Stimulated activated CD4-positive, alpha-beta T cell treated with anti-CD3 and anti-CD28 coated beads, Interleukin-4, amount 100 ng/mL, for 4 hours (primary cell): ENCODE measurements around the gene ABCG1.

Source experiments
- DNase-seq, 2 experiments: peaks; one replicate each; pipeline ENCODE4 v3.0.0-alpha.2; 2020

ABCG1 gene

DNA sequence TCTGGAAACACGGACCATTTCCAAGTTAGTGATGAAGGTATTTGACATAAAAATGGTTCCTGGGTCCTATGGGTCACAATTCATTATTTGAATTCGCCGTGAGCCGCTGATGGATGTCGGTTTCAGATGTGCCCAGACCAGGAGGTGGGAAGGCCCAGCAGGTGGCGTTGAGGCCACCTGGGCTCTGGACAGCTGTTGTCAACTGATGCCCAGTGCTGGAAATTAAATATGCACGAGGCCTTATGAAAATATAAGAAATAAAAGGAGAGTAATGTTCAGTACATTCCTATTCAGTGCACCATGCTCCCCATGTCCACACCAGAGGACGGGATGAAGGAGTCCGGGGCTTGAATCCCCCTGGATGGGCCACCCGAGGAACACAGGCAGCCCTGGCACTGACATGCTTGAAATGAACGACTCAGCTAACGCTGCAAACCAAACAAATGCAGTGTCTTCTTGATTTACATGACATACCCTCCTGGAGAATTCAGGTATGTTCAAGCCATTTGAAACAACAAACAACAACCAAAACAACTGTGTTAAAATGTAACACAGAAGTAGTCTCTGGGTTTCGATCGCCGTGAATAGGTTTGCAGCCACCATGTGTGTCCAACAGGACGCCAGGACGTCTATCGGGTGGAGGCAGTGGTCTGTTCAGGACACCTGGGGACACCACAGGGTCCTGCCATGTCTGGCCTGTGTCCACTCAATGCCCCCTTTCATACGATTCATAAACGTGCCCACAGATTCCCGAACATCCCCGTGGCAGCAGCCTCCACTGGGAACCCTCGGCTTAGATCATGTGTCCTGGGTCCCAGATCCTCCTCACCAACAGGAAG, 90.2 kb downstream of the ABCG1 start:
- DNase-seq = no peak

GRCh38 chr21:42309753-42310213, 90.8 kb downstream of the ABCG1 start:
- peak; percentile 38 to 66 for DNase-seq

DNA sequence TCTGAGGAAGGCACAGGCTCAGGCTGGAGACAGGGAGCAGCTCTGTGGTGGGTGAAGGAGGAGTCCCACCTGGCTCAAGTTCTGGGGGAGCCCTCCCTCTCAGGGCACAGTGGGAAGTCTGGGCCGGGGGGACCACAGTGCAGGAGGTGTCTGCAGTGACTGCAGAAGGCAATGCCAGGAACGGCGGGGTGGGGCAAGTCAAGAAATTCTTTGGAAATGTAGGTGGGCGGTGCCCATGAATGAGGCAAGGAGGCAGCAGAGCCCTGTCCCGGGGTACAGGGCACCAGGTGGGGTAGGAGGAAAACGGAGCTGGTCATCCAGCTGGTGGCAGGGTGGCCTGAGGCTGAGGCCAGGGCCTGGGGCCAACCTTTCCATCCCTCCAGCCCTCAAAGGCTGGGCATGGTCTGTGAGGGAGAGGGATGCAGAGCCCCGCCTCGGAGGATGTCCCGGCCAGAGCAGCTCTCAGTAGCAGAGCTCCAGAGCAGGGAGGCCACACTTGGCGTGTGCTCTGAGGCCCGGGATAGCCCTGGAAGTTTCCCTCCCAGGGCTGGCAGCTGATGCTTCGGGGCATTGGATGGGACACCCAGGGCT, 91.6 kb downstream of the ABCG1 start:
- DNase-seq = no peak

DNA sequence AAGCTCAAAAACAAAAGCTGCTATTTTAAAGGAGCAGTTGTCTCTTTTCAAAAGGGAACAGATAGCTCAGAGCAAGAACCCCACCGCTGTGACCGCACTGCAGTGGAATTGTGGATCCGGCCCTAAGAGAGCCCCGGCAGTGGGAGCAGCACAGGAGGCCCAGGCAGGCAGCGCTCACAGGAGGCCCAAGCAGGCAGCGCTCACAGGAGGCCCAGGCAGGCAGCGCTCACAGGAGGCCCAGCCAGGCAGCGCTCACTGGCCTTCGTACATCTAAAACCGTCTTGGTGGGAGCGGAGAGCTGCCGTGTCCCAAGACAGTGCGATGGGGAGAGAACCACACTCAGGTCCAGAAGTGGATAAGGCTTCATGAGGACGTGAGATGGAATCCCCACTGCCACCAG, 92.2 kb downstream of the ABCG1 start:
- DNase-seq = no peak

- DNase-seq = no peak
Measured at GRCh38 chr21:42311816-42312625, 93.1 kb downstream of the ABCG1 start.

DNA sequence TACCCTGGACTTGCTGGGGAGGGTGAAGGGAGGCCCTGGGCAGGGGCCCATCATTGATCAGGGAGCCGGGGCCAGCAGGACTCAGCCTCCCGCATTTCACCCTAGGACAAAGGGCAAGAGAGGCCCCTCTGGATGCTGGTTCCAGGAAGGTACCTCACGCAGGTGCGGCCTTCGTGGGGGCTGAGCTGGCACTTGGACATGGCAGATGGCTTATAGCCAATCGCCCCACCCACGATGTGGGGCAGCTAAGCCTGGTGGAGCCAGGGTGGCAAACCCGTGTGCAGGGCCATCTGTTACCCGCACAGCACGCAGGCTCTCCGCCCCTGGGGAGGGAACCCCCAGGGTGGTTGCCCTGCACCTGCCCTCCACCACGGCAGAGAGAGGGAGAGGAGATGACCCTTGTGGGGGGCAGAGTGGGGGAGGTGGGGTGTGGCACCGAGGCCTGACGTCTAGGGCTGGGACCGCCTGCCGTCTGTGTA, 93.7 kb downstream of the ABCG1 start:
- no peak for DNase-seq

DNA sequence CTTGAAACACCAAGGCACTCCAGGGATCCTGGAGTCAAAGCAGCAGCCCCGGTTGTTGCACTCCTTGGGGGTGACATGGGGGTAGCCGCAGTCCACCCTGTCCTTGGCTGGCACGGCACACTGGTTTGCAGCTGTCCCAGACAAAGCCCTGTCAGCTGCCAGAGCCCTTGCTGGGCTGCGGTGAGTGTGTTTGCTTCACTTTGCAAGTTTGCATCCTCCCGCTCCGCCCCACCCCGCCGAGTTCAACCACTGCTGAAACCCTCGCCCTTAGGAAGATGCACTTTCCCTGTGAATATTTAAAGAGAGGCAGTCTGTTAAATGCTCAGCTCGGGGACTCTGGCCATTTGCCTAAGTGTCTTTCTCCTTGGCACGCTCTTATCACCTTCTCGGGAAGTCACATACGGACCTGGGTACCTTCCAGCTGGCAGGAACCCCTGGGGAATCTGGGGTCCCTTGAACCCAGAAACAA, 94.6 kb downstream of the ABCG1 start:
- DNase-seq = no peak

DNA sequence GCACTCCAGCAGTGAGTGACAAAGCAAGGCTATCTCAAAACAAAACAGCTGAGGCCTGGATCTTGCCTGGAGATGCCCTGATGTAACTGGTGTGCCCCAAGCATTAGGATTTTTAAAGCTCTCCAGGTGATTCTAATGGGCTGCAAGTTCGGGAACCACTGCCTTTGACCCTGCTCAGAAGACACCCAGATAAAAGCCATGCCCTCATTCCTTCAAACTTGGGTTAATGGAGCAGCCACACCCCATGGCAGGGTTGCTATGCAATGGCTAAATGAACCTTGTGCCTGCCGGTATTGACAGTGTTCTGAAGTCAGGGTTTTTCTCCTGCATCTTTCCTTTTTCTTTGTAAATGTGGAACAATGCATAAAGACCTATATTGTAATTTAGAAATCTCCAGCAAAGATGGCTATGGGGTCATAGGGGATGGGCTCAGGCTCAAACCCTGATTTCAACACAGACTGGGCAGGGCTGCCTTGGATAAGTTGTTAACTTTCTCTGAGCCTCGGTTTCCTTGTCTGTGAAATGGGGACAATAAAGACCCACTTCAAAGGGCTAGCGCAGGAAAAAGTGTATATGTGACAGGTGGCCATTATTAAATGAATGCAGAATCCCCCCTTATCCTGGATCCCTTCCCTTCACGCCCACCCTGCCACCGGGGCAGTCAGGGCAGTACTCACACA, 95.8 kb downstream of the ABCG1 start:
- no peak for DNase-seq

DNA sequence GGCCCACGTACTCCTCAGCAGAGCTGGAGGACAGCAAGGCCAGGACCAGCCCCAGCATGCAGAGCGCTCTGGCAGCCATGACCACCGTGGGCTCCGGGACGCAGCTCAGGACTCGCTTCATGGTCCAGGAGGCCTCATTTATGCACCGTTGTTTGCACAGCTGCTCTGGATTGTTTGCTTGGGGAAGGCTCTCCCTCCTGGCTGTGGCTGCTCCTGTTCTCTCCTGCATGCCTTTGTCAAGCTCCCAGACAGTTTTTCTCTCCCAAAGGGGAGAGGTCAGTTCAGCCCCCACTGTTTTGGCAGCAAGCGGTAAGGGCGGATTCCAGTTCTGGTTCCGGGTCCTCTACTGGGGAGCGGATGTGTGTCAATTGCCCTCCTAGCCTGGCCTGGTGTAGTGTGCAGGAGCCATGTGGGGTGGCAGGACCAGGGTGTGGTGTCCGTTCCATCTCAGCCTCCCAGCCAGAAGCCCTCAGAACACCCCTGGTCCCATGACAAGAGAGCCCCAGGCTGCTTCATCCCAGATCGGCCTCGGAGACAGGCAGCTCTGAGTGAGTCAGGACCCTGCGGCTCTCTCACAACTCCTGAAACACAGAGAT, 96.5 kb downstream of the ABCG1 start, which contains the start of gene TFF3:
TFF3 (minus strand) TSS at position 114 of the 596 bp plus-strand sequence; CDS start at position 79, 35 bp downstream.
- no peak for DNase-seq

- DNase-seq = no peak
Measured at GRCh38 chr21:42316891-42317290, 98.0 kb downstream of the ABCG1 start.

DNA sequence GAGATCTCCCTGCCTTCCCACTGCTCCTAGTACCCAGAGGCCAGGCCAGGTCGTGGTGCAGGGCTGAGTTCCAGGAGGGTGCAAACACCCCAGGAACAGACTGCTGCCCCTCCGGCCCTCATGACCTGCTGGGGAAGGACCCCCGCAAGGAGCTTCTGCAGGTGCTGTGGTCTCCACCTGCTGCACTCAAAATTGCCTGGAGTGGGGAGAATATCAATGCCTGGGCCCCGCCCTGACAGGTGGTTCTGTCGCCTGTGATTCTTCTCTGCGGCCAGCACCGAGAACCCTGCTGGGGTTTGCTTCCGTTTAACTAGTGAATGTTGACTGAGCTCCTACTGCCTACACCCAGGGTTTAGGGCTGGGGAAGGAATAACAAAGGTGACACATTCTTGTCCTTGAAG, 98.4 kb downstream of the ABCG1 start:
- DNase-seq = no peak

GRCh38 chr21:42317826-42318746, 99.1 kb downstream of the ABCG1 start:
- DNase-seq = no peak

DNA sequence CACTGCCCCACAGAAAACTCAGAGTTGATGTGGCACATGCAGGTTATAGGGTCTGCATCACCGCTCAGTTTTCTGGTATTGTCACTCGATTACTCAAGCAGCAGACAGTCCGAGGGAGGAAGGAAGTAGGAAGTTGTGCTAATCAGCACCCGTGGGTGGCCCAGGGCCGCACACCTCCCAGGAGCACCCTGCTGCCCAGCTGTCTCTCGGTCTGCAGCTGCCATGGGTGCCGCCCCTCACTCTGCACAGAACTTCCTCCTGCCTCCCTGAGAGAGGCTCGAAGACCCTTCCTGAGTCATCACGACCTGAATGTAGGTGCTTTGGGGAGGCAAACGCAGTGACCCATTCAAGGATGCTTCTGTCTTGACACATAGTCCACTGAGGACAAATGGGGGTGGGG, 100.4 kb downstream of the ABCG1 start:
- no peak for DNase-seq

- no peak for DNase-seq
Measured at GRCh38 chr21:42319851-42320572, 101.1 kb downstream of the ABCG1 start.

DNA sequence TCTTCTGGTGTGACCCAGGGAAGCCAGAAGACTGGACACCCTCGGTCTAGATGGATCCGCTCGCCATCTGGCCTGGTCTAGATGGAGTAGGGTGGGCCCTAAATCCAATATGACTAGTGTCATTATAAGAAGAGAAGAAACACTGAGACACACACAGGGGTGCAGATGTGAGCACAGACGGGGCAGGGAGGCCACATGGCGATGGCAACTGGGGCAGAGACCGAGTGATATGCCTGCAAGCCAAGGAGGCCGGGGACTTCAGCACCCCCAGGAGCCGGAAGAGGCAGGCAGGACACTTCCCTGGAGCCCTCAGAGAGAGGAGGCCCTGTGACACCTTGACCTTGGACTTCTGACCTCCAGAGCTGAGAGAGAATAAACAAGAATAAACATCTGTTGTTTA, 101.9 kb downstream of the ABCG1 start:
- DNase-seq = no peak

DNA sequence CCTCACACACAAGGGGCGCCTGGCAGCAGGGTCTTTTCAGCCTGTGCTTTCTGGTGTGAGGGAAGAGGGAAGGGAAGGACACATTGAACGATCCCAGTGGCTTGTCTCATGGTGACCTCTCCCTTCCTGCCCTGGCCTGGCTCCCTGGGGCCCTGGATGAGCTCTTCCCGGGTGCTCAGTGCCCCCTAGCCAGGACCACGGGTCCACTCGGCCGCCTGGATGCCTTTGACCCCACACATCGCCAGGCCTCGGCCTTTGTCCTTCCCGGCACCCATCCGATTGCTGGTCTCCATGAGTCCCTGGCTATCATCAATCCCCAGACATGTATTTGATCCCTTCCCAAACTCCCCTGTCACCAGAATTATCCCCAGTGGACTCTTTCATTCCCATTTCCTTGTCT, 102.3 kb downstream of the ABCG1 start:
- DNase-seq = no peak

- no peak for DNase-seq
Measured at GRCh38 chr21:42321845-42322244, 102.9 kb downstream of the ABCG1 start.

GRCh38 chr21:42324896-42325295, 106.0 kb downstream of the ABCG1 start:
- no peak for DNase-seq

DNA sequence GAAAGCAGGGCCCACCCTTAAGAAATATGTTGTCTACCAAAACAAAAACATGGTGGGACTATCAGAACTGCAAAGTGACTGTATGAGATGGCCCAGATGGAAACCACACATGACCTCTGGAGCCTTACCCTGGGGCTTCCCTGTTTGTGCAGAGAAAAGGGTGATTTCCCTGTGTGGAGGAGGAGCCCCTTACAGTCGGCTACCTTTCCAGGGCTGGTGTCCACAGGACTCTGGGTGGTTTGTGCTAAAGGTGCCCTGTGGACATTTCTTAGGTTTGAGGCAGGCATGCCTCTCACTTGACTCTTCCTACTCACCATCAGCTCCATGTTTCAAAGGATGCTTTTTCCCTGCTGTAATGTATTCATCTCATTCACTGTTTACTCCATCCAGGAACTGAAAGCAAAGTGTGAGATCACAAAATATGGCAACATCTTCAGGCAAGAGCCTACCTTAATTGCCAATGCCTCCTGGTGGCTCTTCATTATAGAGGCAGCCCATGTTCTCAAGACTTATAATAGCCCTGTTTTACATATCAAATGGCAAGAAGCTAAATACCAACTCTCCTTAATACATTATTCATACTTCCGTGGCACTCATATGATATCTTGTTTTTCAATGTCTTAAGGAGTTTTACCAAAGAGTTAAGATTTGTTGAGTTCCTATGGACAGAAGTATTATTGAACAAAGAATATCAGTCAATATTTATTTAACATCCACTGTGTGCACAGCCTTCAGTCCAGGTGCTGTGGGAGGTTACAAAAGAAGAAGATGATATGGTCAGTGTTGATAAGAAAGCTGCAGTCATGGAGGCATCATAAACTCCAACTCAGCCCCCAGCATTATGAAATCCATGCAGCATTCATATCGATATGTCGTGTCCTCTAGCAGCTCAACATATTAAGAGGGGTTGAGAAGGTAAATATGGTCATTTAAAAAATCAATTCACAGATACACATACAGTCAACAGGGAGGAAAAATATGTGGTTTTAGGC, 111.7 kb downstream of the ABCG1 start:
- DNase-seq = no peak
